NCI-H1436 (cell line): ENCODE data around the gene SGMS1.
"Not testable (repeated sequence)": the region's sequence is repeated elsewhere in the genome, so short reads cannot be mapped to it uniquely, and the experiment has no call there.

Experiments used
- DNase-seq: peaks from one replicate; lab custom pipeline; 2025; lab: John Stamatoyannopoulos, UW

The SGMS1 gene

GRCh38 chr10:50623663-50624412 lies at the start of gene SGMS1:
SGMS1 (minus strand) TSS chr10:50623956; CDS start chr10:50344114, 279,842 bp downstream.
- peak; percentile 78 for DNase-seq

- not testable (repeated sequence) for DNase-seq
These were observed 48.4 kb upstream of the SGMS1 start for GRCh38 chr10:50672152-50672551.

- not testable (repeated sequence) for DNase-seq
These were observed 47.9 kb upstream of the SGMS1 start for GRCh38 chr10:50671645-50672044.

DNA sequence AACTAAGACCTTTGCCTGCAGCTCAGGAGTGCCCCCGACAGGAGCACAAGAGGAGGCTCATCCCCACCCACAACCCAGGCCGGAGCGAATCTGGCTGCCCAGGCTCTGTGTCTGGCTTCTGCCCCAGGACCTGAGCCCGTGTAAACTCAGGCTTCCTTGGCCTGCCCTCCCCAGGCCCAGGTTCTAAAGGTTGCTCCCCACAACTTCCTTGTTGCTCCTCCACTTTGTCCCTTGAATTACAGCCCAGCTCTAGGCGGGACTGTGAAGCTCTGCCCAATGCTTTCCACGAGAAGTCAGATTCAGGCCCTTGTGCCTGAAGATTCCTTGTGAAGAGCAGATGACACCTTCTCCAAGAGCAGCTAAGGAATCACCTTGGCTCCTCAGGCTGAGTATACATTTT lies 46.2 kb upstream of the SGMS1 start:
- not testable (repeated sequence) for DNase-seq

DNA sequence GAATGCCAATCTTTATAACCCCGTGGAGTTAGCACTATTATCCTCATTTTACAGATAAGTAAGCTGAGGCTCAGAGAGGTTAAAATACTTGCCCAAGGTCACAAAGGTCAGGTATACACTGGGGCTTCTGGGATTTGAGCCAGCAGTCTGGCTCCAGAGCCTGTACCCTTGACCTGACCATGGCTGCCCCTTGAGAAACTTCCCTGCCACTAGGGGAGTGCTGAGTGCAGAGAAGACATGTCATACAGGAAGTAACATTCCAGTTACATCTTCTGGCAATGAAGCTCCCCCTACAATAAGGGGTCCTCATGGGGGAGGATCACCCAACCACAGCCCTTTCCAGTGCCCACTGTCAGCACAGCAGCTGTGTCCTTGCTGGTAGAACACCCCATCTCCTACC lies 43.6 kb upstream of the SGMS1 start:
- not testable (repeated sequence) for DNase-seq

DNA sequence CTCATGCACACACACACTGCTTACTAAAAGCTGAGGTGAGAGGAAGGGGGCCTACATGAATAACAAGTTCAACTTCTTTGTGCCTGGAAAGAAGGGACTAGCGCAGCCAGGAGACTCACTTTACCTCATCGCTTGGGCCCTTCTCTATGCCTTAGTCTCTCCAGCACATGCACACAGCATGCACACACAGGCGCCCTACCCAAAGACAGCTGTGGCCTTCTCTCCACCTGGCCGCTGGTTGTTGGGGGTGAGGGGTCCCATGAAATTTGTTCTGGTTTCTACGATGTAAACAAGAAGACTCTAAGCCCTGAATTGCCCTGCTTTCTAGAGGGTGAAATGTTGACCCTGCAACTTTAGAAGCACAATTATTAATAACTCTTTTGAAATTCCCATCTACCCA lies 38.7 kb upstream of the SGMS1 start:
- DNase-seq, result not testable (repeated sequence)

GRCh38 chr10:50661563-50661962 lies 37.8 kb upstream of the SGMS1 start:
- not testable (repeated sequence) for DNase-seq

GRCh38 chr10:50659865-50660730 lies 36.3 kb upstream of the SGMS1 start:
- not testable (repeated sequence) for DNase-seq

- not testable (repeated sequence) for DNase-seq
These were observed 35.5 kb upstream of the SGMS1 start for GRCh38 chr10:50659016-50659864.

- no peak for DNase-seq
These were observed 34.4 kb upstream of the SGMS1 start for GRCh38 chr10:50658165-50658564.

DNA sequence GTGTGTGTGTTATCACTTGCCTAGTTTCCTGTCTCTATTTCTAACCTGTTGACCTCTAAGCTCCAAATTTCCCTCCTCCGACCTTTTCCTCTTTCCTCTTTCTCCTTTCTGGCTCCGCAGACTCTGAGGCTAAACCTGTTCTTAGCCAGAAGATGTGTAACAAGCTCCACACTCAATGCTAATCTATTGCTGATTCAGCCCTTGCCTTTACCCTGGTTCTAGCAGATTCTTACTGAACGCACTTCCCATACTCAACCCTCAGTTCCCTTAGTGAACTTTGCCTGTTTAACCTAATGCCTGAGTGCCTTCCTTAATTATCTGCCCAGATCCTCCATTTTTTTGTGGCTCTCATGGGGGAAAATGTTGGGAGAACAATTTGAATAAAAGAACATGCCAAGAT lies 30.0 kb upstream of the SGMS1 start:
- DNase-seq, result no peak

- DNase-seq, result no peak
These were observed 29.4 kb upstream of the SGMS1 start for GRCh38 chr10:50653142-50653541.

DNA sequence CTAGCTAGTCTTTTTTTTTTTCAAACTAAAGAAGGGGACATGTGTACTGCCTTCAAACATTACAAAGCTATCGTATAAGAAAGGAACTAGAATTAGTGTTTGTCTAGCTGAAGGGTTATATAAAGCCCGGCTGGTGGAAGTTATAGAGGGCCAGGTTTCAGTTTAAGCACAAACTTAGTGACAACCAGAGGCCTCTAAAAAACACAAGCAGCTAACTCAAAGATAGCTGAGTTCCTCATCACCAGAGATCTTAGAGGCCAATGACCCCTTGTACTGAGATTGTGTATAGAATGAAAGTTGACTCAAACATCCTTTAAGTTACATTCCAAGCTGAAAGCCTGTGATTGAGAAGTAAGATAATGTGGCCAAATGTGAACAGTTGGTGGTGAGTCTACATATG lies 28.1 kb upstream of the SGMS1 start:
- no peak for DNase-seq

DNA sequence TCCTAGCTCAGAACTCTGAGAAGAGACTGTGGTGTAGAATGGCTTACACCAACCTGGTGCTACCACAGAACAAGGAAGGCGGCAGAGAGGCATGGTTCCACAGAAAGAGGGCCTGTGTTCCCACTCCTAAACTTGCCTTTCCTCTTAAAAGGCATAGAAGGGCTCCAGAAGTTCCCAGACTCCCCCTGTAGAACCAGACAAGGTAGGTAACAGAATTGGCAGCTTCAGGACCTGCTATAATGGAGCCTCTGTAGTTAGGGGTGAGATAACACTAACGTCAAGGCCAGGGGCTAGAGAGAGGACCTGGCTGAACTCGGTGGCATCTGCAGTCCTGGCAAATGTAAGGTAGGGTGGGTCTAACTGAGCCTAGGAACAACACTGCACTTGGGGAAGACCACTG lies 26.7 kb upstream of the SGMS1 start:
- no peak for DNase-seq

GRCh38 chr10:50648935-50649227 lies 25.1 kb upstream of the SGMS1 start:
- DNase-seq, result no peak

GRCh38 chr10:50648089-50648934 lies 24.6 kb upstream of the SGMS1 start:
- no peak for DNase-seq

- not testable (repeated sequence) for DNase-seq
These were observed 23.6 kb upstream of the SGMS1 start for GRCh38 chr10:50647350-50647749.

DNA sequence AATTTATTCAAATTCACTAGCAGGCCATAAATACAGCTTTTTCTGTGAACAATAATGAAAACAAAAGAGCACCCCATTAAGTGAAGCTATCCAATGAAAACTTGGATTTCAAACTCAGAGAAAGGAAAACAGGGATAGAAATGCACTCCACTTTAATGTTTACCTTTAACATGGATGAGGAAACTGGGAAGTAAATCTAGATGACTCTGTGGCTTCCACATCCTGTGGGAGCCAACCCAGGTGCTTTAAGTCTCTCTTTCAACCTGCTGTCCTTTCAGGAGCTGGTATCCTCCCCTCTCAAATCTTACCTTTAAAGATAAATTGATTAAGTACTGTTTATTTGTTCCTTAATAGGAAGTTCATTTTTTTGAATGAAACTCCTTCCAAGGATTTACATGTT lies 21.5 kb upstream of the SGMS1 start:
- DNase-seq, result no peak

GRCh38 chr10:50641626-50642025 lies 17.9 kb upstream of the SGMS1 start:
- no peak for DNase-seq

GRCh38 chr10:50640238-50640637 lies 16.5 kb upstream of the SGMS1 start:
- DNase-seq, result no peak
